GM21528 (cell line): Measurements from ENCODE around the gene FEZF2.

Experiments
- ATAC-seq: cut with Tn5 transposase; IDR thresholded peaks from one replicate; pipeline ENCODE4 v1.9.1; 2021; ENCODE audit warnings: mild to moderate bottlenecking, moderate library complexity; ENCODE audit not compliant: unreplicated experiment, low FRiP score

The FEZF2 gene

GRCh38 chr3:62335196-62335595, 38.2 kb downstream of the FEZF2 start:
- ATAC-seq, result no peak

GRCh38 chr3:62332835-62333244, 40.5 kb downstream of the FEZF2 start:
- ATAC-seq, result no peak

- no peak for ATAC-seq
Observed at GRCh38 chr3:62332017-62332416, 41.3 kb downstream of the FEZF2 start.

- no peak for ATAC-seq
Observed at GRCh38 chr3:62329971-62330370, 43.4 kb downstream of the FEZF2 start.

- ATAC-seq, result no peak
Observed at GRCh38 chr3:62325896-62326295, 47.5 kb downstream of the FEZF2 start.

- no peak for ATAC-seq
Observed at GRCh38 chr3:62323241-62323640, 50.1 kb downstream of the FEZF2 start.
